Effector memory CD4-positive, alpha-beta T cell (primary cell): ENCODE results near the gene PCCB.

Source experiments
- DNase-seq, 3 donors: peaks; one replicate each; pipeline ENCODE4 v3.0.0-alpha.2; 2020
- H3K27ac ChIP-seq: 2 replicates; pipeline ENCODE4 v1.7.0; 2013; ENCODE audit warnings: mild to moderate bottlenecking, low read length, moderate library complexity; ENCODE audit not compliant: insufficient read depth, poor library complexity, severe bottlenecking
- H3K27me3 ChIP-seq: replicated peaks from 2 replicates; pipeline ENCODE4 v1.7.0; 2013; ENCODE audit warnings: mild to moderate bottlenecking, low read length; ENCODE audit not compliant: insufficient read depth, control insufficient read depth, poor library complexity, severe bottlenecking
- H3K36me3 ChIP-seq: 2 replicates; pipeline ENCODE4 v1.7.0; 2013; ENCODE audit warnings: mild to moderate bottlenecking, low read length, moderate library complexity; ENCODE audit not compliant: control insufficient read depth, insufficient read depth
- H3K4me1 ChIP-seq: 2 replicates; pipeline ENCODE4 v1.7.0; 2013; ENCODE audit warnings: low read length, mild to moderate bottlenecking; ENCODE audit not compliant: control insufficient read depth, insufficient read depth, poor library complexity, severe bottlenecking
- H3K4me3 ChIP-seq: 2 replicates; pipeline ENCODE4 v1.7.0; 2013; ENCODE audit warnings: low read length, low read depth, mild to moderate bottlenecking; ENCODE audit not compliant: insufficient read depth, poor library complexity, severe bottlenecking
- H3K9me3 ChIP-seq: 2 replicates; pipeline ENCODE4 v1.7.0; 2013; ENCODE audit warnings: mild to moderate bottlenecking, low read length, moderate library complexity; ENCODE audit not compliant: control insufficient read depth

Gene PCCB

GRCh38 chr3:136279092-136279491 is 29.0 kb downstream of the PCCB start:
- Histone ChIP-seq H3K27me3 (no peaks in the 10 kb centered on the region), H3K9me3 (no peaks in the 10 kb centered on the region), H3K27ac (no peak overlapping the region), H3K4me1 (no peaks in the 10 kb centered on the region), H3K36me3 (peaks cover 25% of the 10 kb centered on the region), H3K4me3 (no peak overlapping the region)
- DNase-seq: no peak

- H3K4me3 ChIP-seq: no peak overlapping the region
- H3K36me3 ChIP-seq: peaks cover 36% of the 10 kb centered on the region
- H3K27me3 ChIP-seq: no peaks in the 10 kb centered on the region
- DNase-seq: no peak
- H3K4me1 ChIP-seq: no peaks in the 10 kb centered on the region
- H3K27ac ChIP-seq: no peak overlapping the region
- no peaks in the 10 kb centered on the region for H3K9me3 ChIP-seq
Observed at GRCh38 chr3:136280961-136281360, 30.8 kb downstream of the PCCB start.

- Histone ChIP-seq H3K27me3 (no peaks in the 10 kb centered on the region), H3K27ac (no peak overlapping the region), H3K4me3 (no peak overlapping the region), H3K9me3 (no peaks in the 10 kb centered on the region), H3K36me3 (peaks cover 42% of the 10 kb centered on the region), H3K4me1 (no peaks in the 10 kb centered on the region)
- DNase-seq: no peak
Observed at GRCh38 chr3:136281966-136282520, 31.9 kb downstream of the PCCB start.

- H3K27me3 ChIP-seq: no peaks in the 10 kb centered on the region
- H3K4me3 ChIP-seq: no peak overlapping the region
- H3K36me3 ChIP-seq: peaks cover 38% of the 10 kb centered on the region
- H3K9me3 ChIP-seq: no peaks in the 10 kb centered on the region
- no peak overlapping the region for H3K27ac ChIP-seq
- no peaks in the 10 kb centered on the region for H3K4me1 ChIP-seq
- no peak for DNase-seq
Observed at GRCh38 chr3:136283627-136284026, 33.5 kb downstream of the PCCB start.

GRCh38 chr3:136291302-136291701 is 41.2 kb downstream of the PCCB start:
- H3K9me3 ChIP-seq: no peaks in the 10 kb centered on the region
- H3K27me3 ChIP-seq: no peaks in the 10 kb centered on the region
- H3K4me3 ChIP-seq: no peak overlapping the region
- H3K4me1 ChIP-seq: no peaks in the 10 kb centered on the region
- H3K27ac ChIP-seq: no peak overlapping the region
- peaks cover 11% of the 10 kb centered on the region for H3K36me3 ChIP-seq
- DNase-seq: no peak

- H3K4me3 ChIP-seq: no peak overlapping the region
- H3K4me1 ChIP-seq: no peaks in the 10 kb centered on the region
- H3K27ac ChIP-seq: no peak overlapping the region
- H3K9me3 ChIP-seq: no peaks in the 10 kb centered on the region
- DNase-seq: no peak
- H3K36me3 ChIP-seq: peaks cover 7% of the 10 kb centered on the region
- H3K27me3 ChIP-seq: no peaks in the 10 kb centered on the region
Observed at GRCh38 chr3:136292500-136292899, 42.4 kb downstream of the PCCB start.

- H3K4me3 ChIP-seq: no peak overlapping the region
- no peak for DNase-seq
- no peaks in the 10 kb centered on the region for H3K27me3 ChIP-seq
- no peaks in the 10 kb centered on the region for H3K4me1 ChIP-seq
- H3K9me3 ChIP-seq: no peaks in the 10 kb centered on the region
- no peak overlapping the region for H3K27ac ChIP-seq
- peaks cover 10% of the 10 kb centered on the region for H3K36me3 ChIP-seq
Observed at GRCh38 chr3:136293279-136293678, 43.1 kb downstream of the PCCB start.

GRCh38 chr3:136294176-136294575 is 44.0 kb downstream of the PCCB start:
- H3K27ac ChIP-seq: no peak overlapping the region
- H3K9me3 ChIP-seq: no peaks in the 10 kb centered on the region
- no peak overlapping the region for H3K4me3 ChIP-seq
- no peak for DNase-seq
- H3K4me1 ChIP-seq: no peaks in the 10 kb centered on the region
- peaks cover 10% of the 10 kb centered on the region for H3K36me3 ChIP-seq
- H3K27me3 ChIP-seq: no peaks in the 10 kb centered on the region

GRCh38 chr3:136296960-136297359 is 46.8 kb downstream of the PCCB start:
- no peak overlapping the region for H3K4me3 ChIP-seq
- peaks cover 16% of the 10 kb centered on the region for H3K36me3 ChIP-seq
- DNase-seq: no peak
- no peaks in the 10 kb centered on the region for H3K4me1 ChIP-seq
- no peaks in the 10 kb centered on the region for H3K27me3 ChIP-seq
- no peak overlapping the region for H3K27ac ChIP-seq
- H3K9me3 ChIP-seq: no peaks in the 10 kb centered on the region

- Histone ChIP-seq H3K4me1 (no peaks in the 10 kb centered on the region), H3K27me3 (no peaks in the 10 kb centered on the region), H3K9me3 (no peaks in the 10 kb centered on the region), H3K36me3 (peaks cover 16% of the 10 kb centered on the region), H3K27ac (no peak overlapping the region), H3K4me3 (no peak overlapping the region)
- DNase-seq: no peak
Observed at GRCh38 chr3:136297826-136298225, 47.7 kb downstream of the PCCB start.
